K562 (cell line): ENCODE results near the gene SACM1L.

Experiments used
- BRCA1 ChIP-seq, 2 experiments: fragments of 450-650 bp in 1 of 2; sonication (generic) in 1 of 2; formaldehyde crosslinking in 1 of 2; IDR thresholded peaks; 2 replicates each; pipeline versions ENCODE4 v1.5.0 to v1.6.1; 2017 to 2020; ENCODE audit warnings: mild to moderate bottlenecking in 1 of 2, missing genetic modification reagents in 1 of 2
- CEBPB ChIP-seq: fragments of 450-650 bp; IDR thresholded peaks from 2 replicates; pipeline ENCODE4 v1.6.1; 2016; ENCODE audit warnings: missing genetic modification characterization, missing compliant biosample characterization
- CHCHD3 ChIP-seq: fragments of 250-450 bp; sonication (Bioruptor Pico); IDR thresholded peaks from 2 replicates; pipeline ENCODE4 v2.1.2; 2022; ENCODE audit warnings: mild to moderate bottlenecking
- EHMT2 ChIP-seq: fragments of 450-650 bp; IDR thresholded peaks from 2 replicates; pipeline ENCODE4 v1.6.1; 2018; ENCODE audit warnings: antibody characterized with exemption
- MAFK ChIP-seq: IDR thresholded peaks from 2 replicates; pipeline ENCODE4 v1.6.1; 2011; ENCODE audit warnings: low read length, improper control_type of control experiment
- MXI1 ChIP-seq: IDR thresholded peaks from 2 replicates; pipeline ENCODE4 v1.6.1; 2011; ENCODE audit warnings: low read depth, mild to moderate bottlenecking, improper control_type of control experiment, low read length
- MYC ChIP-seq, 2 experiments: fragments of 250-450 bp in 1 of 2; sonication (Bioruptor Pico) in 1 of 2; IDR thresholded peaks; 2 replicates each; pipeline versions ENCODE4 v1.5.1 to v1.6.1; 2012 to 2021; ENCODE audit warnings: low read depth in 2 of 2, borderline replicate concordance in 1 of 2, improper control_type of control experiment in 1 of 2, low read length in 1 of 2, mild to moderate bottlenecking in 1 of 2, moderate library complexity in 1 of 2
- SREBF2 ChIP-seq: sonication (generic); formaldehyde crosslinking; IDR thresholded peaks from 2 replicates; pipeline ENCODE4 v1.4.0; 2020; ENCODE audit warnings: mild to moderate bottlenecking, missing genetic modification reagents
- ZFX ChIP-seq: sonication (generic); formaldehyde crosslinking; IDR thresholded peaks from 2 replicates; pipeline ENCODE4 v1.8.0; 2022; ENCODE audit warnings: mild to moderate bottlenecking, missing genetic modification reagents, moderate library complexity
- ZNF3 ChIP-seq: fragments of 250-450 bp; sonication (Bioruptor Pico); IDR thresholded peaks from 2 replicates; pipeline ENCODE4 v1.5.0; 2021; ENCODE audit warnings: mild to moderate bottlenecking, moderate library complexity
- TF ChIP-seq, protein P1 (sequence below), 3 experiments: IDR thresholded peaks in 2 of 3; conservative IDR thresholded peaks in 1 of 3; 2 replicates each; pipeline ENCODE4 v1.5.1; 2011 to 2012; ENCODE audit warnings: low read length in 3 of 3, mild to moderate bottlenecking in 3 of 3, control low read depth in 2 of 3, improper control_type of control experiment in 1 of 3, inconsistent platforms in 1 of 3, low read depth in 1 of 3, mixed read lengths in 1 of 3, moderate library complexity in 1 of 3; ENCODE audit not compliant: insufficient read depth in 2 of 3

DNA sequence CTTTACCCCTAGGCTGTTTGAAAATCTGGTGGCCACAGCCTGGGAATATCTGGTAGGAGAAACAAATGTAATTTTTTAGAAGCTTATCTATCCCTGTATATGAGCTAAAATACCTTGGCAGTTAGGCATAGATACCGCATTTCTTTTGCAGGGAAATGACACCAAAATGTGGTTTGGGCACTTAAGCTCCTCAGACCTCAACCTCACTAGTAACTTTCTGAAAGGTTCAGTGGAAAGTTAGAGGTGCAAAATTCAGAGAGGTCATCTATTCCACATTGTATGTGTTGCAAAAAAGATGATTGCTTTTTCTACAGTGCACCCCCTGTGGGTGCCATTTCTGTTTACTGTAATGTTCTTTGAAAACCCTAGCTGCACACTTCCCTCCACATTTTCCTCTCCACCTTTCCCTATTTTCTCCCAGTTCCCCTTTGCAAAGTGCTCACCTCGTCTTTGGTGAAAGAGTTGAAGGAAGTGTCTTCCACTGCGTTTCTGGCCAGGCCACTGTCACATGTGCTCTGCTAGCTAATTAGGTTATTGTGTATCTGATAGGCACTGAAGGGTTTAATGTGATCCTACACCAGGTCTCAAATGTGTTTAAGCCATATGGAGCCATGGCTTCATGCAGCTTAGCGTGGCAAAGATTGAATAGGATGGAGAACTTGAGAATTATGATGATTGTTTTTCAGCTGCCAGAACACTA lies 1.3 kb downstream of the SACM1L start:
- TF ChIP-seq BRCA1 (IDR thresholded peaks at IDR 0.05) (no peak), BRCA1 (CRISPR knock-in tag; IDR thresholded peaks at IDR 0.05) (no peak), MYC (IDR thresholded peaks at IDR 0.05; ENCODE audit: low read depth, low read length) (no peak), MYC (CRISPR knock-in tag; IDR thresholded peaks at IDR 0.05; ENCODE audit: borderline replicate concordance, low read depth) (no peak), CHCHD3 (CRISPR knock-in tag) (no peak), MXI1 (no peak), ZFX (no peak), EHMT2 (no peak), ZNF3 (CRISPR knock-in tag) (no peak), SREBF2 (CRISPR knock-in tag) (no peak), CEBPB (tag) (no peak), MAFK (no peak)
- TF ChIP-seq, protein P1, sequence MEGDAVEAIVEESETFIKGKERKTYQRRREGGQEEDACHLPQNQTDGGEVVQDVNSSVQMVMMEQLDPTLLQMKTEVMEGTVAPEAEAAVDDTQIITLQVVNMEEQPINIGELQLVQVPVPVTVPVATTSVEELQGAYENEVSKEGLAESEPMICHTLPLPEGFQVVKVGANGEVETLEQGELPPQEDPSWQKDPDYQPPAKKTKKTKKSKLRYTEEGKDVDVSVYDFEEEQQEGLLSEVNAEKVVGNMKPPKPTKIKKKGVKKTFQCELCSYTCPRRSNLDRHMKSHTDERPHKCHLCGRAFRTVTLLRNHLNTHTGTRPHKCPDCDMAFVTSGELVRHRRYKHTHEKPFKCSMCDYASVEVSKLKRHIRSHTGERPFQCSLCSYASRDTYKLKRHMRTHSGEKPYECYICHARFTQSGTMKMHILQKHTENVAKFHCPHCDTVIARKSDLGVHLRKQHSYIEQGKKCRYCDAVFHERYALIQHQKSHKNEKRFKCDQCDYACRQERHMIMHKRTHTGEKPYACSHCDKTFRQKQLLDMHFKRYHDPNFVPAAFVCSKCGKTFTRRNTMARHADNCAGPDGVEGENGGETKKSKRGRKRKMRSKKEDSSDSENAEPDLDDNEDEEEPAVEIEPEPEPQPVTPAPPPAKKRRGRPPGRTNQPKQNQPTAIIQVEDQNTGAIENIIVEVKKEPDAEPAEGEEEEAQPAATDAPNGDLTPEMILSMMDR (IDR thresholded peaks at IDR 0.05 in 2 of 3, conservative IDR thresholded peaks at IDR 0.05 in 1 of 3; ENCODE audit: insufficient read depth in 2 of 3, low read depth in 1 of 3, low read length in 3 of 3), result peak in 2 of 3 experiments; percentile 4 to 19; a peak in 1 of 6 replicates
